ENCODE results near the gene TMC7. TPM values are rescaled to one million over a fixed set of nuclear protein-coding genes. Genes with fewer than 3 reads are reported as not detected.
A peak's percentile ranks its signal among the peaks of the same experiment; 100 is the strongest.
"Not testable (repeated sequence)": the region's sequence is repeated elsewhere in the genome, so short reads cannot be mapped to it uniquely, and the experiment has no call there.

TMC7 gene
- total RNA-seq, 1 experiment from 2014 or later = 6.2 TPM

DNA sequence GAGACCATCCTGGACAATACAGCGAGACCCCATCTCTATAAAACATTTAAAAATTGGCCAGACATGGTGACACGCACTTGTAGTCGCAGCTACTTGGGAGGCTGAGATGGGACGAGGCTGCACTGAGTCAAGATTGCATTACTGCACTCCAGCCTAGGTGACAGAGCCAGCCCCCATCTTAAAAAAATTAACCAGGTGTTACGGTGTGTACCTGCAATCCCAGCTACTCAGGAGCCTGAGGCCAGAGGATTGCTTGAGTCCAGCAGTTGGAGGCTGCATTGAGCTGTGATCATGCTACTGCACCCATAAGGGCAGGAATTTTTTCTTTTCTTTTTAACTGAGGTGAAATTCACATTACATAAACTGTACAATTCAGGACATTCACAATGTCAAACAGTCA is 16.9 kb upstream of the TMC7 start:
- DNase-seq = no peak
- Histone ChIP-seq H3K9me3 (no peaks in the 10 kb centered on the region; the same call in 1 of the 2 replicates), H3K27me3 (no peaks in the 10 kb centered on the region), H3K4me3 (no peak overlapping the region), H3K36me3 (no peaks in the 10 kb centered on the region)

DNA sequence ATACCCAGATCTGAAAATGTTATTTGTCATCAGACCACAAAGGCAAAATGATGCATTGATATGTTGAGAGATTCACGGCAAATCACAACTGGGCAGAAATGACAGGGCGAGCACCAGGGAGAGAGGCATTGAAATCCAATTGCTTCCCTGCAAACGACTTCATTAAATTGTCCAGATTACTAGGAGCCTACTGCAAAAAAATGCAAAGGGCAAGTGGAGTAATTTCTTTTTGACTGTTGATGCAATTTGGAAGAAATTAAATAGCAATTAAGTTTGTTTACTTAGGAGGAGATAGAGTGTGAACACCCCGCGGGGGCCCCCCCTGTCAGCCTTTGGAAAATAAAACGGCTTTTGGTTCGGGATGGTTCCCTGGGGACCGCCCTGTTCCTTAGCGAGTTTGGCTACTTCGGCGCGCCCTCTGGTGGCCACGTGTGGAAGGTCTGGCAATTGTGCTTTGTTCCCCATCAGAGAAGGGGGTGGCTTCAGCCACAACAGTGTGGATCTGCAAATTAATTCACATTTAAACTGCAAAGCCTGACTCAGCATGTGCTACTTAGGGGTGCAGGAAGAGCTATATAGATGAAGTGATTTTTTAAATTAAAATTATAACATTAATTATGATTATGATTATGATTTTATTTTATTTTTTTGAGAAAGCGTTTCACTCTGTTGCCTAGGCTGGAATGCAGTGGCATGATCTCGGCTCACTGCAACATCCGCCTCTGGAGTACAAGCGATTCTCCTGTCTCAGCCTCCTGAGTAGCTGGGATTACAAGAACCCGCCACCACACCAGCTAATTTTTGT is 14.5 kb upstream of the TMC7 start:
- H3K27me3 ChIP-seq = no peaks in the 10 kb centered on the region
- H3K36me3 ChIP-seq = no peaks in the 10 kb centered on the region
- peak; percentile 77 for DNase-seq
- H3K4me3 ChIP-seq = peak overlapping the region; percentile 27
- H3K9me3 ChIP-seq = no peaks in the 10 kb centered on the region; the same call in 1 of the 2 replicates

DNA sequence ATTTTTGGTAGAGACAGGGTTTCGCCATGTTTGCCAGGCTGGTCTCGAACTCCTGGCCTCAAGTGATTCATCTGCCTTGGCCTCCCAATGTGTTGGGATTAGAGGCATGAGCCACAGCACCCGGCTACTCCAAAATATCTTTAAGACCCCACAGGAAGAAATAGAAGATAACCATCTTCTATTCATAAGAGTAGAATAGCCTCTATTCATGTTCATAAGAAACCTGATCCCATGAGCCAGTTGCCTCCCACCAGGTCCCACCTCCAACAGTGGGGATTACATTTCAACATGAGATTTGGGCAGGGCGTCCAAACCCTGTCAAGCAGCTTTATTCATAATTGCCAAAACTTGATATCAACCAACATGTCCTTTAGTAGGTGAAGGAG is 13.9 kb upstream of the TMC7 start:
- Histone ChIP-seq H3K36me3 (no peaks in the 10 kb centered on the region), H3K4me3 (no peak overlapping the region), H3K27me3 (no peaks in the 10 kb centered on the region), H3K9me3 (no peaks in the 10 kb centered on the region; the same call in 1 of the 2 replicates)
- DNase-seq = no peak

DNA sequence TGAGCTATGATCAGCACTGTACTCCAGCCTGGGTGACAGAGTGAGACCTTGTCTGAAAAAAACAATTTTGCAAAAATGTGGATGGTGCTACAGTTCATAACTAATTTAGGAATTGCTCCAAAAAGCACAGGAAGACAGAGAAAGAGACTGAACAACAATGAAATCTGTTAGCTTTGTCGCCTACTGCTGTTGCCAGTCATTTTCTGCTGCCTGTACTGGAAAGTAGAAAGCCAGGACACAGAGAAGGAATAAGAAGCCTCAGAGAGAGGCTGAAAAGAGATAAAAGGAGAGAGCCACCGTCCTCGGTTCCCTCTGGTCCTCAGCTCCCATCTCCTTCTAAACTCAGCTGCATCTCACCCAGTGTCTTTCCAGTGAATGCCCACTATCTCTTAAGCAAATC is 8.6 kb upstream of the TMC7 start:
- H3K36me3 ChIP-seq = no peaks in the 10 kb centered on the region
- no peak overlapping the region for H3K4me3 ChIP-seq
- DNase-seq = no peak
- no peaks in the 10 kb centered on the region; the same call in 1 of the 2 replicates for H3K9me3 ChIP-seq
- peaks cover 5% of the 10 kb centered on the region; the same call in 1 of the 2 replicates for H3K27me3 ChIP-seq

DNA sequence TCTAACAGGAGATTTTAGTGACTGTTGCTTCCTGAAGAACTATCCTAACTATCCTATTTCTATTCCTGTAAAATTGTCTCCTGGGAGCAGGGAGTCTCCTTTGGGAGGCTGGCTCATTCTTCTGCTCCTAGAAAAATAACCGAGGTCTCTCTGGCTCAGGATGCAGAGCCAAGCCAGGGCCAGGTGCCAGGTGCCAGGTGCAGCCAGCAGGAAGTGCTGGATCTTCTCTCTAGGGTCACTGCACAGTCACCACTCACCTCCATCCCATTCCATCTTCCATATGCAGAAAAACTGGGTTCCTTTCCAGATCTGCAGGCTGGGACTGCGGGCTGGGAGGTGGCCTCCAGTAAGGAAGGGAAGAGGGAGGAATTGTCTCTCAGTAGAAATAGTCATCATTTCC is 3.8 kb upstream of the TMC7 start:
- DNase-seq = no peak
- no peak overlapping the region for H3K4me3 ChIP-seq

DNA sequence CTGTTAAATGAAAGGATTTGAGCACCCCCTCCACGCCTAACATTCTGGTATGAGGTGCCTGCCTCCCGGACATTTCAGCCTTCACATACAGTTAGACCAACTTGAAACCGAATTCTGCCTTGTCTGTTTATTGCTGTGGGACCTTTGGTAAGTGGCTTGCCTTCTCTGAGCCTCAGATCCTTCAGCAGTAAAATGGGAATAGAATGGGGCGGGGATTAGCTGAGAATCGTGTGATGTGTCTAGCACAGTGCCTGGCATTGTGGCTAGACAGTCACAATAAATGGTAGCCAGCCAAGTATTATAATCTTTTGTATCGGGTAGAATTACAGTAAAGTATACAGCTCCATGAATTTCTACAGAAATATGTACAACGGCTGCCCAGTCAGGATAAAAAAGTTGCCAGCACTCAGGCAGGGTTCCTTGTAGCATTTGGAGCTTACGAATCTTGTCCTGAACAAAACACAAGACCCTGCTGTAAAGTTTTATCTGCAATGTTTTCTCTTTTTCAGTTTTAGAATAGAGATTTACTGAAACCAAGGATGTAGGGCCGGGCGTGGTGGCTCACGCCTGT is 786 bp downstream of the TMC7 start:
- Histone ChIP-seq H3K27me3 (no peaks in the 10 kb centered on the region), H3K36me3 (peaks cover 10% of the 10 kb centered on the region; the same call in 1 of the 2 replicates), H3K4me3 (peak overlapping the region; percentile 60), H3K9me3 (no peaks in the 10 kb centered on the region)
- peak; percentile 85 for DNase-seq

More for the DNA sequence above, 3.8 kb upstream of the TMC7 start:
- Histone ChIP-seq H3K9me3 (no peaks in the 10 kb centered on the region), H3K27me3 (peaks cover 5% of the 10 kb centered on the region; the same call in 1 of the 2 replicates), H3K36me3 (no peaks in the 10 kb centered on the region)

DNA sequence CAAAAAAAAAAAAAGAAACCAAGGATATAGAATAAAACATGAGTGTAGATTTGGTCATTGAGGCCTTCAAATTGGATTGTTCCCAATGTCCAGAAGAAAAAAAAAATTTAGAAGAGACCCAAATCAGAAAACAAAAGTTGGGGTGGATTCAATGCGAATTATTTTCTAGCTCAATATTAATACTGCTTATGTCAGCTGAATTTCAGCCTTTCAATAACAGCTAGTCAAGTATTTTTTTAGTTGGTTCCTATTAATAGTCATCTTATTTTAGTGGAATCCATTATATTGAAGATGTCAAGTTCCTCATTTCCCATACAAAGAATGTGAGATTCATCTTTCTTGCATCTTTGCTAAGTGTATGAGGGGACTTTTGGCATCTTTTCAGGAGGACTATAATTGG is 1.5 kb downstream of the TMC7 start:
- H3K9me3 ChIP-seq = not testable (repeated sequence)

DNA sequence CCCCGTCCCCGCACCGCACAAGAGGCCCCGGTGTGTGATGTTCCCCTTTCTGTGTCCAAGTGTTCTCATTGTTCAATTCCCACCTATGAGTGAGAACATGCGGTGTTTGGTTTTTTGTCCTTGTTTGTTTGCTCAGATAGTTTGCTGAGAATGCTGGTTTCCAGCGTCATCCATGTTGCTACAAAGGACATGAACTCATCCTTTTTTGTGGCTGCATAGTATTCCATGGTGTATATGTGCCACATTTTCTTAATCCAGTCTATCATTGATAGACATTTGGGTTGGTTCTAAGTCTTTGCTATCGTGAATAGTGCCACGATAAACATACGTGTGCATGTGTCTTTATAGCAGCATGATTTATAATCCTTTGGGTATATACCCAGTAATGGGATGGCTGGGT is 8.0 kb downstream of the TMC7 start:
- H3K4me3 ChIP-seq, DNase-seq, H3K27me3 ChIP-seq: not testable (repeated sequence)
- Histone ChIP-seq H3K9me3 (peaks cover 15% of the 10 kb centered on the region), H3K36me3 (peaks cover 31% of the 10 kb centered on the region)

More for the DNA sequence above, 1.5 kb downstream of the TMC7 start:
- not testable (repeated sequence) for H3K27me3 ChIP-seq, DNase-seq, H3K4me3 ChIP-seq
- H3K36me3 ChIP-seq = peaks cover 12% of the 10 kb centered on the region

DNA sequence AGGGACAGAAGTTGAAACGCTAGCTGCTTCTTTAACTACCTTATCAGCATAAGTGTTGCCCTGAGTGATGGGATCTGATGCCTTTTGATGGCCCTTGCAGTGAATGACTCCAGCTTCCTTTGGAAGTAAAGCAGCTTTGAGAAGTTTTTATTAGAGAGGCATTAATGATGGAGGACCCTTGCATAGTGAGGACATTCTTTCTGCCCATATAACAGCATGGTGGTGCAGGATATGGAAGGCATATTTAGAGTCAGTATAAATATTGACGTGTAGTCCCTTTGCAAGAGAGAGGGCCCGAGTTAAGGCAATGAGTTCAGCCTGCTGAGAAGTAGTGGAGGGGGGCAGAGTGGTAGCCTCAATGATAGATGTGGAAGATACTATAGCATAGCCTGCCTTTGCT is 9.8 kb downstream of the TMC7 start:
- not testable (repeated sequence) for H3K27me3 ChIP-seq, H3K4me3 ChIP-seq, DNase-seq
- peaks cover 31% of the 10 kb centered on the region for H3K36me3 ChIP-seq
- H3K9me3 ChIP-seq = peaks cover 15% of the 10 kb centered on the region

DNA sequence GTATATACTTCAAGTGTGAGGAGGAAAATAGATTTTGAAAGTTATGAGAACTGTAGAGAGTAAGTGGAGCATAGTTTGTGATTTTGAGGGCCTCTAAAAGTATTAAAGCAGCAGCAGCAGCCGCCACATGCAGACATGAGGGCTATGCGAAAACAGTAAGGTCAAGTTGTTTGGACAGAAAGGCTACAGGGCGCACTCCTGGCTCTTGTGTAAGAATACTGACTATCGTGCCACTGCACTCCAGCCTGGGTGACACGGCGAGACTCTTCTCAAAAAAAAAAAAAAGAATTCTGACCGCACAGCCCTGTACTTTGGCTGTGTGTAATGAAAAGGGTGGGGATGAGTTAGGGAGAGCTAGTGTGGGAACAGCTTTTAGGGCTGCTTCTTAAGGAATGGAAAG is 10.4 kb downstream of the TMC7 start:
- H3K36me3 ChIP-seq = peaks cover 33% of the 10 kb centered on the region
- H3K4me3 ChIP-seq = not testable (repeated sequence)
- H3K9me3 ChIP-seq = peaks cover 15% of the 10 kb centered on the region

DNA sequence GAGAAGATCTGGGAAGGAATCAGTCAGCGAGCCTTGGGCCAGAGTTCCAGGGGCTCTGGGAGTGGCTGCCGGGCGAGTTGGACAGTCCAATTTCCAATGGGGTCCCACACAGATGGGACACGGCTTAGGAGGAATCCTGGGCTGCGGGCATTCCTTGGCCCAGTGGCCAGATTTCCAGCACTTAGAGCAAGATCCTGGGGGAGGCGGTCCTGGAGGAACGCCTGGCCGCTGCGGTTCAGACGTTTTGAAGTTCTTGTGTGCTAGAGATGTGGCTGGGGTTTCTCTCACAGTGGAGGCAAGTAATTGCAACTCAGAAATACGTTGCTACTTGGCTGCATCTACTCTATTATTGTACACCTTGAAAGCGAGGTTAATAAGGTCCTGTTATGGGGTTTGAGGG is 11.7 kb downstream of the TMC7 start:
- H3K4me3 ChIP-seq, H3K27me3 ChIP-seq: not testable (repeated sequence)
- Histone ChIP-seq H3K36me3 (peaks cover 30% of the 10 kb centered on the region), H3K9me3 (peaks cover 15% of the 10 kb centered on the region)
- DNase-seq = peak; percentile 37

More for the DNA sequence above, 10.4 kb downstream of the TMC7 start:
- not testable (repeated sequence) for H3K27me3 ChIP-seq, DNase-seq

DNA sequence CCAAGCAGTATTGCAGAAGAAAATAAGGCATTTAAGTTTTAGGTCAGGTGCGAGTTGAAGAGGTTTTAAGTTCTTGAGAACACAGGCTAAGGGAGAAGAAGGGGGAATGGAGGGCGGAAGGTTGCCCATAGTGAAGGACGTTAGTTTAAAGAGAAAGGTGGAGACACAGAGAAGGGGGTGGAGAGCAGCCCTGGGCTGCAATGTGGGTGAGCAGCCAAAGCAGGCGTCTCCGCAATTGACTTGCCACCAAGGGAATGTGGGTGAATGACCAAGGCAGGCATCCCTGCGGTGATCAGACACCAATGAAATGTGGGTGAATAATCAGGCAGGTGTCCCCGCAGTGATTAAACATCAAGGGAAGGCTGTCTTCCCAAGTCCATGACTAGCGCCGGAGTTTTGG is 12.8 kb downstream of the TMC7 start:
- Histone ChIP-seq H3K9me3 (peaks cover 15% of the 10 kb centered on the region), H3K36me3 (peaks cover 22% of the 10 kb centered on the region)
- H3K27me3 ChIP-seq, H3K4me3 ChIP-seq, DNase-seq: not testable (repeated sequence)

DNA sequence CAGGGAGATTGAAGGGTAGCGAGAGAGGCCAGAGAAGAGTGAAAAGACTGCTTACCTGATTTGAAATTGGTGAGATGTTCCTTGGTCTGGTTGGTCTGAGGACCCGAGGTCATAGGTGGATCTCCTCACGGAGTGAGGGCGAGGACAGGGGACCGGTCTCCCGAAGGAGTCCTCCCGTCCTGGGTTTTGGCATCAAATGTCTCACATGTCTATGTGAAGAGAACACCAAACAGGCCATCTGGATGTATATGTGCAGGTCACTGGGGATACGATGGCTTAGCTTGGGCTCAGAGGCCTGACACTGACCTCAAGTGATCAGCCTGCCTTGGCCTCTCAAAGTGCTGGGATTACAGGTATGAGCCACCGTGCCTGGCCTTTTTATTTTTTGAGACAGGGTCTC is 13.3 kb downstream of the TMC7 start:
- peaks cover 20% of the 10 kb centered on the region for H3K36me3 ChIP-seq
- DNase-seq = not testable (repeated sequence)
- peaks cover 15% of the 10 kb centered on the region for H3K9me3 ChIP-seq

DNA sequence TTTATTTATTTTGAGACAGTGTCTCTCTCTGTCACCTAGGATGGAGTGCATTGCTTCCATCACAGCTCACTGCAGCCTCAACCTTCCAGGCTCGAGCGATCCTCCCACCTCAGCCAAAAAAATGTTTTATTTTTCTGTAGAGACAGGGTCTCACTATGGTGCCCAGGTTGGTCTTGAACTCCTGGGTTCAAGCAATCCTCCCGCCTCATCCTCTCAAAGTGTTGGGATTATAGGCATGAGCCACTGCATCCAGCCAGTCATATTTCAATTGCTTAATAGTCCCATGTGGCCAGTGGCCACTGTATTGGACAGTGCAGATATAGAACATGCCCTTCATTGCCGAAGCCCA is 15.3 kb downstream of the TMC7 start:
- Histone ChIP-seq H3K27me3 (no peaks in the 10 kb centered on the region), H3K4me3 (no peak overlapping the region), H3K9me3 (peaks cover 6% of the 10 kb centered on the region), H3K36me3 (peaks cover 17% of the 10 kb centered on the region)
- no peak for DNase-seq

More for the DNA sequence above, 13.3 kb downstream of the TMC7 start:
- H3K27me3 ChIP-seq, H3K4me3 ChIP-seq: not testable (repeated sequence)

DNA sequence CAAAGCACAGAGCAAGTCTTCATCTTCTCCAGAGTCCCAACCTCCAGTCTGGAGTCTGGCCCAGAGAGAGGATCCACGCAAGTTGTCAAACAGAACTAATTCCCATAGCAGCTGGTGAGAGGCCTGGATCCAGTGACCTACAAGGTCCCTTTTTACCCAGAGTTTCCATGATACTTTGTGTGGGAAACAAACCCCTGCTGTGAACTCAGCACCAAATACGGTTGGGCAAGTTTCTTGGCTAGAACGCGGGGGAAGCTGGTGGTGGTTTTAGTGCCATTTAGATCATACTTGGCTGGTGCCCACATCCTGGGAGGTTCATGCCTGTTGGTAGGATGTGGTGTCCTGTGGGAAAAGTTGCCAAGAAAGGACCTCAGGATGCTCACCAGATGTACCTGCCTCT is 18.1 kb downstream of the TMC7 start:
- H3K27me3 ChIP-seq = no peaks in the 10 kb centered on the region
- H3K4me3 ChIP-seq = no peak overlapping the region
- H3K36me3 ChIP-seq = peaks cover 20% of the 10 kb centered on the region
- H3K9me3 ChIP-seq = no peaks in the 10 kb centered on the region
- peak; percentile 98 for DNase-seq

DNA sequence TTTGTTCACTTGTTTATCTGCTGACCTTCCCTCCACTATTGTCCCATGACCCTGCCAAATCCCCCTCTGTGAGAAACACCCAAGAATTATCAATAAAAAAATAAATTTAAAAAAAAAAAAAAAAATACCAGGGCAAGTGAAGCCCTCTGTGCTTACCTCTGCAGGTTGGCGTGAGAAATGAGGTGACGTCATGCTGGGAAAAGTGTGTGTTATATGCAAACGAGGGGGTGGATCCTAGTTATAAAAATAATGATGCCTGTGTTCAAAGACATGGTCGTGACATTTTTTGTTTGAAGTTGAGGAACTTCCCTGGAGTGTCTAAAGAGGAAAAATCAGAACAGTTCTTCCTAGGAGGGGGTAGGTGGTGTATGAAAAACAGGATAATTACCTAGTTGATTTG is 20.2 kb downstream of the TMC7 start:
- Histone ChIP-seq H3K4me3 (no peak overlapping the region), H3K27me3 (no peaks in the 10 kb centered on the region), H3K9me3 (peaks cover 3% of the 10 kb centered on the region; the same call in 1 of the 2 replicates), H3K36me3 (peaks cover 13% of the 10 kb centered on the region)
- no peak for DNase-seq

DNA sequence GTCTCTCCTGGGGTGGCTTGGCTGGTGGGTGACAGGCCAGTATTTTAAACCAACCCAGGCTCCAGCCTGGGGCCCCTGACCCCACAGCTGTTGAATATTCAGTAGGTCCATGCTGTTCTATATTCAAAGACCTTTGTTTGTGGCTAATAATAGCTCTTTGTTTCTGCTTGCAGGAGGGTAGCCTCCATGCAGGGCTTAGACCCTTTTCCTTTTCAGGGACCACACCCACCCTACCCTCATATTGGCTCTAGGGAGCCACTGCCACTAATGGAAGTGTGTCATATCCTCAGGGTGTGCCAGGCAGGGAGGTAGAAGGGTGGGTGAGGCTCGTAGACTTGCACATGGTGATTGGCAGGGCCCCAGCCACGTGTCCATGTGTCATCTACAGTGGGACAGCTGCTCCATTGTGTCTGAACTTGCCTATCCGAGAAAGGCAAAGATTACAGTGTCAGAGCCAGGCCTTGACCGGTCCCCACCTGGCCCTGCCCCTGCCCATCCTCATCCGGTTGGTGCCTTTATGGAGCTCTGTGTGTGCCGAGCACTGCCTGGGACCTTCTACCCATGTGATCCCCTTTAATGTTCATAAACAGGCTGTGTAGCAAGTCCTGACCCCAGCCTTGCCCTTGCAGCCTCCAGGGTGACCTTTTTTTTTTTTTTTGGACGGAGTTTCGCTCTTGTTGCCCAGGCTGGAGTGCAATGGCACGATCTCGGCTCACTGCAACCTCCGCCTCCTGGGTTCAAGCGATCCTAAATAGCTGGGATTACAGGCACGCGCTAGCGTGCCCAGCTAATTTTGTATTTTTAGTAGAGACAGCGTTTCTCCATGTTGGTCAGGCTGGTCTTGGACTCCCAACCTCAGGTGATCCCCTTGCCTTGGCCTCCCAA is 22.1 kb downstream of the TMC7 start:
- H3K36me3 ChIP-seq = peaks cover 25% of the 10 kb centered on the region
- peak; percentile 99 for DNase-seq
- H3K9me3 ChIP-seq = peaks cover 16% of the 10 kb centered on the region
- no peaks in the 10 kb centered on the region for H3K27me3 ChIP-seq
- H3K4me3 ChIP-seq = no peak overlapping the region
